Femur (tissue), 1 donor: ENCODE results near the gene CDH16.
A peak's percentile ranks its signal among the peaks of the same experiment; 100 is the strongest.

Experiments
- DNase-seq: peaks from one replicate; pipeline ENCODE4 v3.0.0-alpha.2; 2017

CDH16 gene

GRCh38 chr16:66927918-66928649 is 9.4 kb upstream of the CDH16 start:
- peak; percentile 48 for DNase-seq

GRCh38 chr16:66926961-66927436 is 8.3 kb upstream of the CDH16 start:
- DNase-seq, result peak; percentile 58

DNA sequence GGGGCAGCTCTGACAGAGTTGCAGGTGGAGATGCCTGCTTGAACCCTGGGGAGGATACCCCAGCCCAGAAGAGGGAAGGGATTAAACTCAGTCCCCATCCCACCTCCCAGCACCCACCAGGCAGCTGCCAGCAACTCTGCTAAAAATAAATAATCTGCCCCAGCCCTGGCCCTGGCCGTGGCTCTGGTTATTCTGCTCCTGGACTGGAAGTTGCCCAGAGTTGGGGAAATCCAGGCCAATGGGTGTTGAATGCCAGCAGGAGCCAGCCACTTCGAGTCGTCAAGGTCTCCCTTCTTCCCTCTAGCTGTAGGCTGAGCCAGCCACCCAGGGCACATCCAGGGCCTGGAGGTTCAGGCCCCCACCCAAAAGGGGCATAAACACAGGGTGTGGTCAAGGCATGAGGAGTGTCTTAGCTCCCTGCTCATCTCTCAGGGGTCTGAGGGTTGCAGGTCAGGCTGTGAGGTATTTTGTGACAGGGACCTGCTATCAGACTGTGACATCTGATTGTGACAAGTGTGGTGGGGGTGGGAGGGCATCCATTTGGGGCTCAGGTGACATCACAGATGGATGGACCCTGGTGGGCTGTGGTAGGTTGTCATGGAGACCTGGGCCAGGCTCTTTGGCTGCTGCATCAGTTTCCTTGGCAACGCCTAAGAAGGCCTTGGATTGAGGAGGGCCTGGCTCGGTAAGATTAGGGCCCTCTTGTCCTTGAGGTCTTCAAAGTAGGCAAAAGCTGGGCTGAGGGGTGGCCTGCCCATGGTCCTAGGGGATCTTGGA is 7.7 kb upstream of the CDH16 start:
- DNase-seq, result no peak

DNA sequence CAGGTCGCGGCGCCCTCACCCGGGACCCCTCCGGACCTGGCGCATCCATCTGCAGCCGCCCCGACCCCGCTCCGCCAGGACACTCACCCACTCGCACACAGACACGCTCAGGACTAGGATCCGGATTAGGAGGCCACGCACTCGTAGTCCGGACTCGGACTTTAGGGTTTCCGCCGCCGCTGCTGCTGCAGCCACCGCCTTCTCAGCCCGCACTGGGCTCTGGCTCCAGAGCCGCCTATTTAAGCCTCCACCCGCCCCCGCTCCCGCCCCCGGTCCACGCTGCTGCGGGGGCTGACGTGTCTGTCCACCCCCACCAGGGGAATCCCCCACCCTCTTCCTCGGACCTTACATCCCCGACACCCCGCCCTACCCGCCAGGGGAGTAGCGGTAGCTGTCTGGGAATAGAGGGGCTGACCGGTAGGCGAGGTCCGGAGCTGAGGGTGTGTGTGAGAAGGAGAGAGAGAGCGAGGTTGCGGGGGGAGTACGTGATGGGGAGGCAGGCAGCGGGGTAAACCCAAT is 6.7 kb upstream of the CDH16 start, which contains the start of gene RRAD:
TSS of gene RRAD (minus strand) at position 214 of the 519 bp plus-strand sequence. CDS start 356 bp downstream, outside the sequence.
- no peak for DNase-seq

GRCh38 chr16:66924527-66925321 is 6.0 kb upstream of the CDH16 start:
- DNase-seq, result no peak

DNA sequence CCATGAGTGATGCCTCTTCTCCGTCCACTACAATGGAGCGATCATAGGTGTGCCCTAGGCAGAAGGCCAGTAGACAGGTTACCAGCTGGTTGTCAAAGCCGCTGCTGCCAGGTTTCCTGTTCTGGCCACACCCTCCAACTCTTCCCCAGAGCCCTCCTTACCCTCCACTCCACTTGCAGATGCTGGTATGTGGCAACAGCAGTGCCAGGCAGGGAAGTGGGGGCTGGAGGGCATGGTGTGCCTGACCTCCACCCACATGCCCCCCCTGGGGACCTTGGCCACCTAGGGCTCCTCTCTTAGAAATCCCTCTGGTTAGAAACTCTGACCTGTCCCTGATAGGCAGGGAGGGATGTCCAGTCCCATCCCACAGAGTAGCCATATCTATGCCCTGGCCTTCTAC is 5.2 kb upstream of the CDH16 start:
- no peak for DNase-seq

- DNase-seq, result no peak
These were observed 4.6 kb upstream of the CDH16 start for GRCh38 chr16:66923247-66923731.

GRCh38 chr16:66921729-66922450 is 3.2 kb upstream of the CDH16 start:
- DNase-seq, result no peak

DNA sequence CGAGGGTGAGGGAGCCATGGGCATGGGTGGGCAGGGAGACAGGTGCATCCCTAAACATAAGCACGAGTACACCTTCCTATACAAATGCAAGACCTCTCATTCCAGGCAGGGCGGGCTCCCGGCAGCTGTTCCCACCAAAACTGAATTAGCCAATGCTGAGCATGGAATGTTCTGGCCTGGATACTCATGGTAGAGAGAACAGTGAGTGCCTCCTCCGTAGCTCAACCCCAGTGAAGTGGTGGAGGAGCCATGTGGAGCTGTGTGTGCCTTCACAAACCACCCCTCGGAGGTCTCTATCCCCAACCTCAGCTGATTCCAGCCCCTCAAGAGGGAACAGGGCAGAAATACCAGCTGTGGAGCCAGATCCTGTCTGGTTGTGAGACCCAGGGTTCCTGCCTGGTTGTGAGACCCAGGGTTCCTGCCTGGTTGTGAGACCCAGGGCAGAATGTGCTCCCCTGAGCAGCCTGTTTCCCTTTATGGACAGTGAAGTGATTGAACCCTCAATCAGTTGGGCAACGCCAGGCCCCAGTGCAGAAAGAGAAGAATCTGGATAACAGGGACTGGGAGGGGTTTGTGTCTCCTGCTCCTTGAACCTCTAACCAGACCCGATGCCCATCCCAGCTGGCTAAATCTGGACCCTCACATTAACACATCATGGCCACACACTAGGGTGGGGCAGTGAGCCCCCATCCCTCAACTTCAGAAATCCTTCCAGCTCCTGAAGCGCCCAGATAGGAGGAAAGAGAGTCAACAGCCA is 2.4 kb upstream of the CDH16 start:
- DNase-seq, result no peak

DNA sequence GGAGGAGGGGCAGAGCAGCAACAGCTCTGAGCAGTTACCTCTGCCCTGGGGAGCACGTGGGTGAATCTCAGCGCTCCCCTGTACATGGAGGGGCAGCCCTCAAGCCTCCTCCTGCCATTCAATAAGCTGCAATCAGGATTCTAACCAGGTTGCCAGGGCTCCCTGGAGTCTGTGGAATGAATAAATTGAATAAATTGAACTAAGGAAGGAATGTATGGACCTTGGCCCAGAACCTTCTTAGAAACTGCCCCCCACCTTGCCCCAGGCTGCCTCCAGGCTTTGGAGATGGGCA is 1.6 kb upstream of the CDH16 start:
- DNase-seq, result no peak

DNA sequence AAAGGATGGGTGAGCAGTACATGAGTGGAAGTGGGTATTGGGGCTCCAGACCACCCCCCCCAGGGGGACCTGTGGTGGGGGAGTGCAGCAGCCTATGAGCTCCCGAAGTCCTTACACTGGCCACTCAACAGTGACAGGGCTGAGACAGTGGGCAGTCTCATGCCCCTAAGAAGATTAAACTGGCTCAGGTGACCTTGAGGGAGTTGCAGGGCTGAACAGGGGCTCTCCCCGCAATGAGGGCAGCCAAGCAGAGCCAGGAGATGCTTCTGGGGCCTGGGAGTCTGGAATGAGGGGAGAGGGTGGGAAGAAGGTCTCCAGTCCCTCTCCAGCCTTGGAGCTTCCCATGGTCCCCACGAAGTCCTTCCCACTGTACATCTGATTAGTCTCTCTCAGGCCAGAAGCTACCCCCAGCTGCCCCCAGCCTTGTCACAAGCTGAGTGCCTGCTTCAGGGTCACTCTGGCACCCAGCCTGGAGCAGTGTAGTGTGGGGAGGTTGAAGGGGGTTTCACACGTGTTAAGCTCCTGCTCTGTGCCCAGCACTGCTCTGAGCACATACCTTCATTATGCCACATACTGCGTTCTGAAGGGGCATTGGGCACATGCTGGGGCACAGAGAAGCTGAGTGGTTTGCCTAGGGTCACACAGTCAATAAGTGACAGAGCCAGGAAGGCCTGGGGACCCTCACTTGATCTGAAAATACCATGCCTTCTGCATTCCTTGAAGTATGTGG is 1.0 kb upstream of the CDH16 start:
- no peak for DNase-seq

- no peak for DNase-seq
These were observed 330 bp downstream of the CDH16 start for GRCh38 chr16:66918355-66918754.

DNA sequence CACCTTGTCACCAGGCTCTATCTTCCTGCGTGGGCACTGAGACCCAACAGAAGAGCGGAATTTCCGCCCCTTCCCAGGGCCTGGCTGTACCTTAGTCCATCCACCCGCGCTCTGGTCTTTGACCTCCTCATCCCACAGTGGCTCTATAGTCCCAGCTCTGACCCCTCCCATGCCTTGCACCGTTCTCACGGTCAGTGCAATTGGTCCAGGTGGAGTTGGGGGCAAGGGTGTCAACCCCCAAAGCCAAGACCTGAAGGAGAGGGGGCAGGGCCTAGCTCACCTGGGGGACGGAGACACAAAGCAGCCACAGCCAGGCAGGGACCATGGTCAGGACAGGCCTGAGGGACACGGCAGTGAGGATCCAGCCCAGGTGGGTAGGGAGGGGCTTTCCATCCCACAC is 944 bp downstream of the CDH16 start:
- no peak for DNase-seq

GRCh38 chr16:66916518-66916917 is 2.2 kb downstream of the CDH16 start:
- no peak for DNase-seq

DNA sequence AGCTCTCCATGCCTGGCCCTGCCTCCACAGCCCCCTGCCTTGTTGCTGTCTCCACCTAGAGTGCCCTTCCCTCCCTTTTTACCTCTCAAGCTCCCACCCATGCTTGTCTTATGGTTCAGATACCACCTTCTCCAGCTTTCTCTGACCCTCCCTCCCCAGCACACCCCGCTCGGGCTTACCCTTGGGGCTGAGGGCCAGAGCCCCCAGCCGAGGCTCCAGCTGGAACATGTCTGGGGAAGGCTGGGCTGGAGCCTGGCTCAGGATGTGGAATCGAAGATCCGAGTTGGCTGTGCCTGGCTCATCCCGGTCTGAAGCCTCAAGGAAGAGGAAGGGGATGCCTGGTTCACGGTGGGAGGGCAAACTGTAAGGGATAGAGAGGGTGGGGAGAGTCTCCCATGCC is 3.6 kb downstream of the CDH16 start:
- no peak for DNase-seq

GRCh38 chr16:66914541-66914940 is 4.1 kb downstream of the CDH16 start:
- no peak for DNase-seq

- no peak for DNase-seq
These were observed 5.0 kb downstream of the CDH16 start for GRCh38 chr16:66913711-66914110.

DNA sequence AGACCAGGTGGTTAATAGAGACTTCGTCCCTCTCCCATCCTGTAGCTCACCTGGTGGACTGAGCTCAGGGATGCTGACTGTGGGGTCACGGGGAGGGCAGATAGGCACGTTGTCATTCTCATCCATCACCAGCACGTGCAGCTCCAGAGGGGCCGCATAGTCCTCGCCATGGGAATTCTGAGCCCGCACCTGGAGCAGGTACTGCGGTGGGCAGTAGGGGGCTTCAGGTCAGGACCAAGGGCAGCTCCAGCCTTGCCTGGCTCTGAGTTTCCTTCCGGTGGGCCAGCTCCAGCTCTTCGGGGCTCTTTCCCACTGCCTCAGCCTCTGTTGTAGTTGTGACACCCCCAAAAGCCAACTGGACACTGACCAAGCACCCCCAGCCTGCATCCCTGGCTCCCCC is 5.6 kb downstream of the CDH16 start:
- no peak for DNase-seq

GRCh38 chr16:66911801-66912200 is 6.9 kb downstream of the CDH16 start:
- DNase-seq, result no peak

GRCh38 chr16:66911112-66911511 is 7.6 kb downstream of the CDH16 start:
- DNase-seq, result no peak
